KG1 (cell line): ENCODE measurements around the gene DTX1.
"Not testable (repeated sequence)": the region's sequence is repeated elsewhere in the genome, so short reads cannot be mapped to it uniquely, and the experiment has no call there.

ENCODE experiments used
- DNase-seq: peaks from one replicate; lab custom pipeline; 2025; lab: John Stamatoyannopoulos, UW

Gene DTX1

DNA sequence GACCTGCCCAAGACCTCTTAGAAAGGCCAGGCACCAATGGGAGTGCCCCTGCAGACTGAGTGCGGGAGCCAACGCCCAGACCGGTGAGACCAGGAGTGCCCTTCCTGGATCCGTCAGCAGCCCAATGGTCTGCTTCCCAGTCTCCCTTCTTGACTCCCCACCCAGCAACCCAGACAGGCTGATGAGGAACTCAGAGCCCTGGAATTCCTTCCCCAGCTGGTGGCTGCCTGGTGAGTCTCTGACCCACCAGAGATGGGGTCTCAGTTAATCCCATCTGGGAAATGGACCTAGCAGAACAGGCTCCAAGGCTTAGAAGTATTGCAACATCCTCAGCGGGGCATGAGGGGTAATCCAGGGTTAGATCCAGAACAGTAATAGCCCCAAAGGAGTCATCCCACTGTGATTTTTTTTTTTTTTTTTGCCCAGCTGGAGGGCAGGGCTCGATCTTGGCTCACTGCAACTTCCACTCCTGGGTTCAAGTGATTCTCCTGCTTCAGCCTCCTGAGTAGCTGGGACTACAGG is 80.5 kb downstream of the DTX1 start:
- no peak for DNase-seq

DNA sequence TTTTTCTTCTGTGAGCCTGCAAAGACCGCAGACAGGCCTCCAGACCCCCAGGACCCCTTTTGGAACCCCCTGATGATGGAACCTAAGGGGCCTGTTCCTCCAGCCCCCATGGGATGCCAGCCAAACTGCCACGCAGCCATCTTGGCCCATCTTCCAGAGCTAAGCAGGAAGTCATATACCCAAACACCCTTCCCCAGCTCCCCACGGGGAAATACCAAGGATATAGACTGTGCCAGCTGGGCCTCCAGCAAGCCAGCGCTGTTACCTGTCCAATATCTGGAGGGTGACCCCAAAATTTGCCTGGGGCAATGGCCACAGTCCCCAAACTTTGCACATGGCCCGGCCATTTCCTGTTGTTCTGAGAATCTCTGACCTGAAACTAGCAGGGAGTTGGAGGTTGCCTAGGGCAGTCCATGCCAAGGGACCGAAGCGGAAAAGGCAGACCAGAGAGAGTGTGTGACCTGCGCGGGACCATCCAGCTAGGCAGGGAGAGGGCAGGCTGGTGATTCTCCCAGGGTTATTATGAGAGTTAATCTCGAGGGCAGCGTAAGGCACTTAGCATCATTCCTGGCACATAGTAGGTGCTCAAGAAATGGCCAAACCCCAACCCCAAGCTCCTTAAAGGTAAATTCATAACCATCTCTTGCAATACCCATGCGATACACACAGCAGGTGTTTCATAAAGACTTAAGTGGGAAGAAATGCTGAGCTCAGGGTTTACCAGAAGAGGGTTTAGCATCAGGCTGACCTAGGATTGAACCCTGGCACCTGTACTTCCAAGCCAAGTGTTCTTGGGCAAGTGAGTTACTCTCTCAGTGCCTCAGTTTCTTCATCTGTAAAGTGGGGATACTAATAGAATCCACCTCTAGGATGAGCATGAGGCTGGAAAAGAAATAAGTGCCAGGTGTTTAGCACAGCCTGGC is 81.6 kb downstream of the DTX1 start:
- DNase-seq = no peak

DNA sequence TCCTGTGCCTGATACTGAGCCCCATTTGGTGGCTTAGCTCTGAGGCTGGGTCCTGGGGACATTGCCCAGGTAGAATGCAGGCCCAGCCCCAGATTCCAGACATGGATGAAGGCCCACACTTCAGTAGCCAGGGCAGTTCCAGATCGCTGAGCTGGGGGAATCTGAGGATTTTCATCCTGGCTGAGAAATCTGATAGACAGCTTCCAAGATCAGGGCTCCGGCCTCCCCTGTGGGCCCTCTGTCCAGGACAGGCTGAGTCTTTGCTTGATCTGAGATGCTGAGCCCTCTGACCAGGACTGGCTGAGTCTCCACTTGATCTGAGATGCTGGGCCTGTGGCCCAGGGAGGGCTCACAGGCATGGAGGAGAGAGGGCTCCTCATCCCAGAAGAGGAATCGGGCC is 82.3 kb downstream of the DTX1 start:
- DNase-seq = no peak

DNA sequence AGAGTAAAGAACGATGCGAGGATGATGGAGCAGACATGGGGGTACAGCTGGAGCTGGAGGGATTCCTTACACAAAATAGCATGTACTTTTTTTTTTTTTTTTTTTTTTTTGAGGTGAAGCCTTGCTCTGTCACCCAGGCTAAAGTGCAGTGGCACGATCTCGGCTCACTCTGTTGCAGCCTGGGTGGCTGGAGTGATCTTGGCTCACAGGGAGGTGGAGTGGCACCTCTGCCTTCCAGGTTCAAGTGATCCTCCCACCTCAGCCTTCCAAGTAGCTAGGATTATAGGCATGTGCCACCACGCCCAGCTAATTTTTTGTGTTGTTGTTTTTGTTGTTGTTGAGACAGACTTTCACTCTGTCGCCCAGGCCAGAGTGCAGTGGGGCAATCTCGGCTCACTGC is 84.2 kb downstream of the DTX1 start:
- no peak for DNase-seq

DNA sequence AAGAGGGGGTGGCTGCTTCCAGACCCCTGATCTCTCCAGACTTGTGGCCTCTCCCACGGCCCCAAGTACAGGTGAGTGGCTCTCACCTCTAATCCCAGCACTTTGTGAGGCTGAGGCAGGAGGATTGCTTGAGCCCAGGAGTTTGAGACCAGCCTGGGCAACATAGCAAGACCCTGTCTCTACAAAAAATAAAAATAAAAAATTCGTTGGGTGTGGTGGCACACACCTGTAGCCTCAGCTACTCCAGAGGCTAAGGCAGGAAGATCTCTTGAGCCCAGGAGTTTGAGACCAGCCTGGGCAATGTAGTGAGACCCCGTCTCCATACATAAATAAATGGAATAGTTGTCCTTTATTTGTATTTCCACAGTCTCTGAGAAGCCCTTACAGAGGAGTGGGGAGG is 85.2 kb downstream of the DTX1 start:
- DNase-seq = not testable (repeated sequence)

DNA sequence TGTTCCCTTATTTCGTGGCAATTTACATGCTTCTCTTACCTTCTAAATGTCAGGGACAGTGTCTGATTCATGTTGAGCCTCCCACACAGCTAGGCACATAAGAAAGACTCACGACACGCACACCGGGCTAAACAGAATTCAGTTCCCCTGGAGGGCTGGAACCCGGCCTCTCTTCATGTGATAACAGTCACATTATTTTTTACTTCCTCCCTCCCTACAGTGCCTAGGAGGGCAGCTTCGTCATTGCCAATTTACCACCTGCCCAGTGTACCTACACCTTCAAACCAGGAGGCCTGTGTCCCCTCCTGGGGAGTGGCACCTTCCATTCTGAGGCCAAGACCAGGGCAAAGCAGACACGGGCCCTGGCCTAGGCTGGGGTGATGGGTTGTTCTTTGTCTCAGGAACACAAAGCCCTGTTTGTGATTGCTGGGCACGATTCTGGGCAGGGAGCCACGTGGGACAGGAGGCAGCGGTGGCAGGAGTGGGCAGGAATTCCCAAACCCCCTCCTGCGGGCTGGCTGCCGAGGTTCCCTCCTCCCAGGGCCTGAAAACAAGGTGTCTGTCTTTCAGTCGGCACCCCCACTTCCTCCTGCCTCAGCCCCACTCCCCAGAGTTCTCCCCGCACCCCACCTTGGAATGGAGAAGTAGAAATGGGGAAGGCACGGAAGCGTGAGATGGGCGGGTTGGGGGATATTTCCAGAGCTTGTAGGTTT is 85.8 kb downstream of the DTX1 start:
- no peak for DNase-seq

DNA sequence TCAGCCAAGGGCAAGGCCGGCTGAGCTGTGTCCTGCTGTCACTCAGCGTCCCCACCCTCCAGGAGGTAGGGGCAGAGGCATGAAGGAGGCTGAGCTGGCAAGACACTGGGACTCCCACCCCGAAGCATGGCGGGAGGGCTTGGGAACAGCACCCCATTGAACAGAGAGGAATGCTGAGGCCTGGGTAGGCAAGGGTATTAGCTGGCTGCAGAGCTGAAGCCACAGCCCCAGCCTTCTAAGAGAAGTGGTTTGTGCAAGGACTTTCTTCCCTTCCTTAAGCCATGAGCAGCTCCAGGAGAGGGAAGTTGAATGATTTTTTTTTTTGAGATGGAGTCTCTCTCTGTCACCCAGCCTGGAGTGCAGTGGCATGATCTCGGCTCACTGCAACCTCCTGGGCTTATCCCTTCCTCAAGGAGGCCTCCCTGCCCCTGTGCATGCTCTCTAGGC is 86.4 kb downstream of the DTX1 start:
- no peak for DNase-seq

DNA sequence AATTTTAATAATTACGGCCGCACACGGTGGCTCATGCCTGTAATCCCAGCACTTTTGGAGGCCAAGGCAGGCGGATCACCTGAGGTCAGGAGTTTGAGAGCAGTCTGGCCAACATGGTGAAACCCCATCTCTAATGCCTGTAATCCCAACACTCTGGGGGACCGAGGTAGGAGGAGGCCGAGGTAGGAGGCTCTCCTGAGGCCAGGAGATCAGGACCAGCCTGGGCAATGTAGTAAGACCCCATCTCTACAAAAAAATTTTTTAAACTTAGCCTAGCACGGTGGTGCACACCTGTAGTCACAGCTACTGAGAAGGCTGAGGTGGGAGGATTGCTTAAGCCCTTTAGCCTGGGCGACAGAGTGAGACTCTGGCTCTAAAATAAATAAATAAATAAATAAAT is 87.4 kb downstream of the DTX1 start:
- no peak for DNase-seq

DNA sequence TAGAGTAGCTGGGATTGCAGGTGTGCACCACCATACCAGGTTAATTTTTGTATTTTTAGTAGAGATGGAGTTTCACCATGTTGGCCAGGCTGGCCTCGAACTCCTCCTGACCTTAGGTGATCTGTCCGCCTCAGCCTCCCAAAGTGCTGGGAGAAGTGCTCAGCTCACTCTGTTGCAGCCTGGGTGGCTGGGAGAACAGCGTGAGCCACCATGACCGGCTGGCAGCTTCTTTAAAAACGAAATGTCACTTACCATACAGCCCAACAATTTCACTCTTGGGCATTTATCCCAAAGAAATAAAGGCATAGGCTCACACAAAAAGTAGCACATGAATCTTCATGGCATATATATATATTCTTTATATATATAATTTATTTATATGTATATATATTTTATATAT is 88.3 kb downstream of the DTX1 start:
- DNase-seq = no peak

DNA sequence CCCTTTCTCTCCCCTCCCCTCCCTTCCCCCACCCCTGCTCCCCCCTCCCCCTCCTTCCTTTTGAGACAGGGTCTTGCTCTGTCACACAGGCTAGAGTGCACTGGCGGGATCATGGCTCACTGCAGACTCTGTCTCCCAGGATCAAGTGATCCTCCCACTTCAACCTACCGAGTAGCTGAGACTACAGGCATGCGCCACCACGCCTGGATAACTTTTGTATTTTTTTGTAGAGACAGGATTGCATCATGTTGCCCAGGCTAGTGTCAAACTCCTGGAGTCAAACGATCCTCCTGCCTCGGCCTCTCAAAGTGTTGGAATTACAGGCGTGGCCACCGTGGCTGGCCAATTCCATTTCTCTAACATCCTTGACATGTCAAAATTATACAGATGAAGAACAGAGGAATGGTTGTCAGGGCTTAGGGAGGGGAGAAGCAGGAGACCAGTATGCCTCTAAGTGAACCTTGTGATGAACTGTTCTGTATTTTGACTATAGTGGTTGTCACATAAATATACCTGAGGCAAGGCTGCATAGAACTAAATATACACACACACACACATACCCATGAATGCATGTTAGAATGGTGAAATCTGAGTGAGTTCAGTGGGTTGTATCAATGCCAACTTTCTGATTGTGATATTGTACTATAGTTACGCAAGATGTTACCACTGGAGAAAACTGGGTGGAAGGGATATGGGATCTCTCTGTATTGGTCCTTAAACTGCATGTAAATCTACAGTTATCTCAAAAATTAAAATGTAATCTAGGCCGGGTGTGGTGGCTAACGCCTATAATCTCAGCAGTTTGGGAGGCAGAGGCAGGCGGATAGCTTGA is 89.4 kb downstream of the DTX1 start:
- DNase-seq = no peak

DNA sequence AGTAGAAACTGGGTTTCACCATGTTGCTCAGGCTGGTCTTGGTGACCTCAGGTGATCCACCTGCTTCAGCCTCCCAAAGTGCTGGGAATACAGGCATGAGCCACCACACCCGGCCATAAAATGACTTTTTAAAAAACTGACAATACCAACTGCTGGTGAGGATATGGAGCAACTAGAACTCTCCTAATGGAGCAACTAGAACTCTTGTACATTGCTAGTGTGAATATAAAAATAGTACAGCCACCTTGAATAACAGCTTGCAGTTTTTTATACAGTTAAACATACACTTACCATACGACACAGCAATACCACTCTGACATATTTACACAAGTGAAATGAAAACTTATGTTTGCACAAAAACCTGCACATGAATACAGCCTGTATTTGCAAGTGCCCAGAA is 90.5 kb downstream of the DTX1 start:
- DNase-seq = no peak
